K562 (cell line): Measurements from ENCODE around the gene SCARF2. TPM values are rescaled to one million over a fixed set of nuclear protein-coding genes. Genes with fewer than 3 reads are reported as not detected.

Source experiments
- CTBP1 ChIP-seq: fragments of 450-650 bp; IDR thresholded peaks from 2 replicates; pipeline ENCODE4 v1.6.1; 2016; ENCODE audit warnings: borderline replicate concordance
- HDAC2 ChIP-seq: fragments of 450-650 bp; IDR thresholded peaks from 2 replicates; pipeline ENCODE4 v1.6.1; 2016; ENCODE audit warnings: mild to moderate bottlenecking
- MYBL2 ChIP-seq, 2 experiments: fragments of 450-650 bp in 1 of 2; sonication (generic) in 1 of 2; formaldehyde crosslinking in 1 of 2; IDR thresholded peaks; 2 replicates each; pipeline versions ENCODE4 v1.6.1 to v1.8.1; 2017 to 2022; ENCODE audit warnings: borderline replicate concordance in 1 of 2, inconsistent platforms in 1 of 2, low read depth in 1 of 2, mild to moderate bottlenecking in 1 of 2, missing genetic modification reagents in 1 of 2, moderate library complexity in 1 of 2
- ZC3H4 ChIP-seq: sonication (generic); formaldehyde crosslinking; IDR thresholded peaks from 2 replicates; pipeline ENCODE4 v1.9.0; 2021; ENCODE audit warnings: missing genetic modification reagents, borderline replicate concordance
- polyA plus RNA-seq, 8 experiments: library from polyadenylated mRNA; depleted of rRNA in 4 of 8; stranded (reverse) in 5 of 8; unstranded in 3 of 8; fragments of >200 nt; fragmentation: Nextera tagmentation in 2 of 8; fragmentation: Illumina TruSeq in 1 of 8; extraction: Ambion mirVana in 2 of 8; extraction: Trizol in 1 of 8; gene quantifications; 2 replicates each; pipeline versions ENCODE4 v1.2.1 to v1.2.3, GENCODE V29; 2011 to 2014; ENCODE audit warnings: inconsistent platforms in 1 of 8, missing spikeins in 1 of 8
- total RNA-seq, 7 experiments: library from RNA; depleted of rRNA in 6 of 7; stranded (reverse); fragments of >200 nt in 6 of 7; fragmentation: Illumina TruSeq in 2 of 7; extraction: Trizol in 2 of 7; gene quantifications; 2 replicates each; pipeline versions ENCODE4 v1.2.1 to v1.2.3, GENCODE V29; 2011 to 2021; ENCODE audit warnings: low replicate concordance in 1 of 7
- TF ChIP-seq, protein P1 (sequence below): fragments of 450-650 bp; IDR thresholded peaks from 2 replicates; pipeline ENCODE4 v1.6.1; 2016; ENCODE audit warnings: antibody characterized with exemption
- TF ChIP-seq, protein P2 (sequence below), 2 experiments: fragments of 450-650 bp in 1 of 2; sonication (generic) in 1 of 2; formaldehyde crosslinking in 1 of 2; IDR thresholded peaks in 1 of 2; conservative IDR thresholded peaks in 1 of 2; 2 replicates each; pipeline versions ENCODE4 v1.6.1 to v1.8.1; 2016 to 2023; ENCODE audit warnings: mild to moderate bottlenecking in 2 of 2, moderate library complexity in 2 of 2, inconsistent platforms in 1 of 2, missing genetic modification reagents in 1 of 2
- TF ChIP-seq, protein P3 (sequence below): fragments of 450-650 bp; formaldehyde crosslinking; conservative IDR thresholded peaks from 2 replicates; pipeline ENCODE4 v1.4.0; 2022; ENCODE audit warnings: mild to moderate bottlenecking, missing genetic modification characterization
- TF ChIP-seq, protein P4 (sequence below), 3 experiments: fragments of 200-800 bp in 1 of 3; fragments of 250-450 bp in 1 of 3; fragments of 450-650 bp in 1 of 3; sonication (Bioruptor Pico) in 1 of 3; sonication (Bioruptor generic) in 1 of 3; formaldehyde crosslinking in 1 of 3; IDR thresholded peaks; 2 replicates each; pipeline versions ENCODE4 v1.6.1 to v1.8.0; 2016 to 2022; ENCODE audit warnings: mild to moderate bottlenecking in 2 of 3, missing genetic modification characterization in 2 of 3, missing compliant biosample characterization in 1 of 3, moderate library complexity in 1 of 3
- TF ChIP-seq, protein P5 (sequence below): fragments of 450-650 bp; IDR thresholded peaks from 2 replicates; pipeline ENCODE4 v1.6.1; 2018; ENCODE audit not compliant: partially characterized antibody

SCARF2 gene
- total and polyA plus RNA-seq, 9 of the 15 experiments (the other 6 are each of a cell fraction or from before 2014, with no cell fraction given): 0.06 to 0.32 (median 0.21) TPM; not detected in 5

DNA sequence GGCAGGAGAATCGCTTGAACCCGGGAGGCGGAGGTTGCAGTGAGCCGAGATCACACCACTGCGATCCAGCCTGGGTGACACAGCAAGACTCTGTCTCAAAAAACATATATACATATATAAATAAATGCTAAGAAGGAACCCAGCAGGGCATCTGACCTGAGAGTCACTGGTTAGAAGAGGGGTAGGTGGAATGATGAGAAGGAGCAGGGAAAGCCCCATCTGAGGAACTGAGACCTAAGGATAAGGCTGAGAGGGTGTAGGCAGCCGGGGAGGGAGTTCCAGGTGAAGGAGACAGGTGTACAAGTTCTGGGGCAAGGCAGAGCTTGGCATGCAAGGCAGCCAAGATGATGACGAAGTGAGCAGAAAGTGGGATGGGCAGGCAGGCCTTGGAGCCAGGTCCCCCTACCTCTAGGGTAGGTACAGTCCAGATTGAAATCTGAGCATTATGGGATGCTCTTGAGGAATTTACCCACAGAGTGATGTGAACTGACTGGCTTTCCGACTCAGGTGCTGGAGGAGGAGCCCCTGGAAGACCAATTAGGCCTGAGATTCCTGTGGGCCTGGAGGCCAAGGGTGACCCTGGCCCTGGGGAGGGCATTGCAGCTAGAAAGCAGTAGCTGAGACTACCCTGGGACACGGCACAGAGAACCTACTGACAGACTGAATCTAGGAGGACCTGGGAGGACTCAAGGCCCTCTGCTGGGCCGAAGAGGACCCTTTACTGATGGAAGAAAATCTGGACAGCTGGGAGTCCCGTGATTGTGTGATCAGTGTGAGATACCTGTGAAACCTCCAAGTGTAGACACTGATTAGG, 35.2 kb upstream of the SCARF2 start (continued):
- TF ChIP-seq, protein P1, sequence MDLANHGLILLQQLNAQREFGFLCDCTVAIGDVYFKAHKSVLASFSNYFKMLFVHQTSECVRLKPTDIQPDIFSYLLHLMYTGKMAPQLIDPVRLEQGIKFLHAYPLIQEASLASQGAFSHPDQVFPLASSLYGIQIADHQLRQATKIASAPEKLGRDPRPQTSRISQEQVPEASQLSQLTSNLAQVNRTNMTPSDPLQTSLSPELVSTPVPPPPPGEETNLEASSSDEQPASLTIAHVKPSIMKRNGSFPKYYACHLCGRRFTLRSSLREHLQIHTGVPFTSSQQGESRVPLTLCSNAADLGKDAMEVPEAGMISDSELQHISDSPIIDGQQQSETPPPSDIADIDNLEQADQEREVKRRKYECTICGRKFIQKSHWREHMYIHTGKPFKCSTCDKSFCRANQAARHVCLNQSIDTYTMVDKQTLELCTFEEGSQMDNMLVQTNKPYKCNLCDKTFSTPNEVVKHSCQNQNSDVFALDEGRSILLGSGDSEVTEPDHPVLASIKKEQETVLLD: no peak
- TF ChIP-seq, protein P2, sequence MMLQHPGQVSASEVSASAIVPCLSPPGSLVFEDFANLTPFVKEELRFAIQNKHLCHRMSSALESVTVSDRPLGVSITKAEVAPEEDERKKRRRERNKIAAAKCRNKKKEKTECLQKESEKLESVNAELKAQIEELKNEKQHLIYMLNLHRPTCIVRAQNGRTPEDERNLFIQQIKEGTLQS (IDR thresholded peaks at IDR 0.05): no peak
- TF ChIP-seq, protein P2 (CRISPR knock-in tag; conservative IDR thresholded peaks at IDR 0.05): 0 out of 2 replicates have a peak, but pooled peaks have one; percentile 60
- TF ChIP-seq HDAC2 (peak; percentile 94), CTBP1 (peak; percentile 52; the same call in 1 of the 2 replicates), MYBL2 (IDR thresholded peaks at IDR 0.05; ENCODE audit: low read depth) (no peak), MYBL2 (CRISPR knock-in tag; IDR thresholded peaks at IDR 0.05; ENCODE audit: borderline replicate concordance) (no peak), ZC3H4 (CRISPR knock-in tag) (no peak)
- TF ChIP-seq, protein P3, sequence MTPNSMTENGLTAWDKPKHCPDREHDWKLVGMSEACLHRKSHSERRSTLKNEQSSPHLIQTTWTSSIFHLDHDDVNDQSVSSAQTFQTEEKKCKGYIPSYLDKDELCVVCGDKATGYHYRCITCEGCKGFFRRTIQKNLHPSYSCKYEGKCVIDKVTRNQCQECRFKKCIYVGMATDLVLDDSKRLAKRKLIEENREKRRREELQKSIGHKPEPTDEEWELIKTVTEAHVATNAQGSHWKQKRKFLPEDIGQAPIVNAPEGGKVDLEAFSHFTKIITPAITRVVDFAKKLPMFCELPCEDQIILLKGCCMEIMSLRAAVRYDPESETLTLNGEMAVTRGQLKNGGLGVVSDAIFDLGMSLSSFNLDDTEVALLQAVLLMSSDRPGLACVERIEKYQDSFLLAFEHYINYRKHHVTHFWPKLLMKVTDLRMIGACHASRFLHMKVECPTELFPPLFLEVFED (CRISPR knock-in tag): peak; percentile 70; the same call in 1 of the 2 replicates
- TF ChIP-seq, protein P4, sequence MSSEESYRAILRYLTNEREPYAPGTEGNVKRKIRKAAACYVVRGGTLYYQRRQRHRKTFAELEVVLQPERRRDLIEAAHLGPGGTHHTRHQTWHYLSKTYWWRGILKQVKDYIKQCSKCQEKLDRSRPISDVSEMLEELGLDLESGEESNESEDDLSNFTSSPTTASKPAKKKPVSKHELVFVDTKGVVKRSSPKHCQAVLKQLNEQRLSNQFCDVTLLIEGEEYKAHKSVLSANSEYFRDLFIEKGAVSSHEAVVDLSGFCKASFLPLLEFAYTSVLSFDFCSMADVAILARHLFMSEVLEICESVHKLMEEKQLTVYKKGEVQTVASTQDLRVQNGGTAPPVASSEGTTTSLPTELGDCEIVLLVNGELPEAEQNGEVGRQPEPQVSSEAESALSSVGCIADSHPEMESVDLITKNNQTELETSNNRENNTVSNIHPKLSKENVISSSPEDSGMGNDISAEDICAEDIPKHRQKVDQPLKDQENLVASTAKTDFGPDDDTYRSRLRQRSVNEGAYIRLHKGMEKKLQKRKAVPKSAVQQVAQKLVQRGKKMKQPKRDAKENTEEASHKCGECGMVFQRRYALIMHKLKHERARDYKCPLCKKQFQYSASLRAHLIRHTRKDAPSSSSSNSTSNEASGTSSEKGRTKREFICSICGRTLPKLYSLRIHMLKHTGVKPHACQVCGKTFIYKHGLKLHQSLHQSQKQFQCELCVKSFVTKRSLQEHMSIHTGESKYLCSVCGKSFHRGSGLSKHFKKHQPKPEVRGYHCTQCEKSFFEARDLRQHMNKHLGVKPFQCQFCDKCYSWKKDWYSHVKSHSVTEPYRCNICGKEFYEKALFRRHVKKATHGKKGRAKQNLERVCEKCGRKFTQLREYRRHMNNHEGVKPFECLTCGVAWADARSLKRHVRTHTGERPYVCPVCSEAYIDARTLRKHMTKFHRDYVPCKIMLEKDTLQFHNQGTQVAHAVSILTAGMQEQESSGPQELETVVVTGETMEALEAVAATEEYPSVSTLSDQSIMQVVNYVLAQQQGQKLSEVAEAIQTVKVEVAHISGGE (CRISPR knock-in tag; IDR thresholded peaks at IDR 0.05): 0 out of 6 replicates have a peak, but pooled peaks of 1 of the 3 experiments have one; percentile 2
- TF ChIP-seq, protein P5, sequence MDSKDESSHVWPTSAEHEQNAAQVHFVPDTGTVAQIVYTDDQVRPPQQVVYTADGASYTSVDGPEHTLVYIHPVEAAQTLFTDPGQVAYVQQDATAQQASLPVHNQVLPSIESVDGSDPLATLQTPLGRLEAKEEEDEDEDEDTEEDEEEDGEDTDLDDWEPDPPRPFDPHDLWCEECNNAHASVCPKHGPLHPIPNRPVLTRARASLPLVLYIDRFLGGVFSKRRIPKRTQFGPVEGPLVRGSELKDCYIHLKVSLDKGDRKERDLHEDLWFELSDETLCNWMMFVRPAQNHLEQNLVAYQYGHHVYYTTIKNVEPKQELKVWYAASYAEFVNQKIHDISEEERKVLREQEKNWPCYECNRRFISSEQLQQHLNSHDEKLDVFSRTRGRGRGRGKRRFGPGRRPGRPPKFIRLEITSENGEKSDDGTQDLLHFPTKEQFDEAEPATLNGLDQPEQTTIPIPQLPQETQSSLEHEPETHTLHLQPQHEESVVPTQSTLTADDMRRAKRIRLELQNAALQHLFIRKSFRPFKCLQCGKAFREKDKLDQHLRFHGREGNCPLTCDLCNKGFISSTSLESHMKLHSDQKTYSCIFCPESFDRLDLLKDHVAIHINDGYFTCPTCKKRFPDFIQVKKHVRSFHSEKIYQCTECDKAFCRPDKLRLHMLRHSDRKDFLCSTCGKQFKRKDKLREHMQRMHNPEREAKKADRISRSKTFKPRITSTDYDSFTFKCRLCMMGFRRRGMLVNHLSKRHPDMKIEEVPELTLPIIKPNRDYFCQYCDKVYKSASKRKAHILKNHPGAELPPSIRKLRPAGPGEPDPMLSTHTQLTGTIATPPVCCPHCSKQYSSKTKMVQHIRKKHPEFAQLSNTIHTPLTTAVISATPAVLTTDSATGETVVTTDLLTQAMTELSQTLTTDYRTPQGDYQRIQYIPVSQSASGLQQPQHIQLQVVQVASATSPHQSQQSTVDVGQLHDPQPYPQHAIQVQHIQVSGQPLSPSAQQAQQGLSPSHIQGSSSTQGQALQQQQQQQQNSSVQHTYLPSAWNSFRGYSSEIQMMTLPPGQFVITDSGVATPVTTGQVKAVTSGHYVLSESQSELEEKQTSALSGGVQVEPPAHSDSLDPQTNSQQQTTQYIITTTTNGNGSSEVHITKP: peak; percentile 70
